ENCODE data around the gene NPAS2.

GRCh38 chr2:100819370-100820272, at the start of gene NPAS2:
- TF ChIP-seq EP300 (IDR thresholded peaks at IDR 0.05), result no peak
- TF ChIP-seq CTCF (IDR thresholded peaks at IDR 0.05), result no peak

Measured in tibial nerve (tissue), 4 donors.